ENCODE measurements around the gene OXSM.

The OXSM gene

GRCh38 chr3:25781145-25781757 lies 8.6 kb upstream of the OXSM start:
- Histone ChIP-seq H3K36me3 (ENCODE audit: control insufficient read depth, insufficient read depth, low read length) (peaks cover 14% of the 10 kb centered on the region), H3K4me1 (ENCODE audit: control insufficient read depth, insufficient read depth, low read length, poor library complexity, severe bottlenecking) (peaks cover 21% of the 10 kb centered on the region), H3K27me3 (replicated peaks; ENCODE audit: control insufficient read depth, insufficient read depth, low read length, poor library complexity, severe bottlenecking) (no peaks in the 10 kb centered on the region), H3K9me3 (ENCODE audit: control insufficient read depth, low read length) (no peaks in the 10 kb centered on the region), H3K4me3 (ENCODE audit: insufficient read depth, low read depth, low read length, poor library complexity, severe bottlenecking) (peak overlapping the region; percentile 85), H3K27ac (ENCODE audit: insufficient read depth, low read length, poor library complexity, severe bottlenecking) (no peak overlapping the region)
- DNase-seq = no peak

DNA sequence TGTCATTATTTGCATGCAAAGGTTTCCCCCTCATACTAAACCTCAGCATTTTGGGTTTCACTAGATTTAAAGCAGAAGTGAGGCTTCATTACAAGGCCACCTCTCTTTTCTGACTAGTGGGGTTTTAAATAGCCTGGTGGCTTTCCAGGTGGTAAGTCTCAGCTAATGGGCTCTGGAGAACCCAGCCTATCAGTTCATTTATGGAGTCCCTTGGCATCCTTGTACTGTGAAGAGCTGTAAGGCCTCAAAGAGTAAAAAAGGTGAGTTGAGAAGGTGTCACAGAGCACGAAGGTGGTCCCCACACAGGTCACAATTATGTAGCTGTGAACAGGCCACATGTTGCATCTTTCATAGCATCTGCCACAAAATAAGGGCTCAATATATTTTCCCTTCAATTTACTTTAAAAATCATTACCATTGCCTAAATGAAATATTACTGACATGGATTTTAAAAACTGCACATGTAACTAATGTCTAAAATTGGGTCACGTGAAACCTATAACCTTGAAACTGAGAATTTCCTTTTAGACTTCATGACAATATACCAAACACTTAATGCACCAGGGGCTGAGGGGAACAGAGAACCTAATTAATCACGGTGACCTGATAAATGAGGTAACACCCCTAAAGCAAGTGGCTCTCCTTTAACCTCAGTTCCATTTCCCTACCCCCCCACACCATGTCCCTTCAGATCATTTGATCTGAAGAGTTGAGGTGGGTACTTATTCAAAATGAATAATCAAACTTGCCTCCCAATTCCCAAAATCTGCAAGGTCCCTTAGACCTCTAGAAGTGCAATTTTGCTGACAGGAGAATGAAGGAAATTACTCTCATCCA lies 7.9 kb upstream of the OXSM start:
- Histone ChIP-seq H3K36me3 (ENCODE audit: control insufficient read depth, insufficient read depth, low read length) (peaks cover 9% of the 10 kb centered on the region), H3K4me1 (ENCODE audit: control insufficient read depth, insufficient read depth, low read length, poor library complexity, severe bottlenecking) (peaks cover 21% of the 10 kb centered on the region), H3K4me3 (ENCODE audit: insufficient read depth, low read depth, low read length, poor library complexity, severe bottlenecking) (peak overlapping the region; percentile 85), H3K27ac (ENCODE audit: insufficient read depth, low read length, poor library complexity, severe bottlenecking) (peak overlapping the region; percentile 78), H3K9me3 (ENCODE audit: control insufficient read depth, low read length) (no peaks in the 10 kb centered on the region), H3K27me3 (replicated peaks; ENCODE audit: control insufficient read depth, insufficient read depth, low read length, poor library complexity, severe bottlenecking) (no peaks in the 10 kb centered on the region)
- no peak for DNase-seq

DNA sequence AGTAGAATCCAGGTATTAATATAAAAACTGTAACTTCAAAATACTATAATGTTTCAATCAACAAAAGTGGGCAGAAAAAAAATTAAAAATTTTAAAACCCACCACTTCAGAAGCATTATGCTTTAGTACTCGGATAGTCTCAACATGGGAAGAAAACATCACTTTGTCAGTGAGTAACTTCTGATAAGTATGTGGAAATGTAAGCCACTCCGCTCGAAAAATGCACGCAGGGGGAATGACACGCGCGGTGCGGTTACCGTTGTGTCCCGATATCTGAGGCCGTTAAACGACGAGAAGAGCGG lies 7.3 kb upstream of the OXSM start:
- Histone ChIP-seq H3K4me1 (ENCODE audit: control insufficient read depth, insufficient read depth, low read length, poor library complexity, severe bottlenecking) (peaks cover 21% of the 10 kb centered on the region), H3K4me3 (ENCODE audit: insufficient read depth, low read depth, low read length, poor library complexity, severe bottlenecking) (peak overlapping the region; percentile 85), H3K36me3 (ENCODE audit: control insufficient read depth, insufficient read depth, low read length) (peaks cover 4% of the 10 kb centered on the region), H3K9me3 (ENCODE audit: control insufficient read depth, low read length) (no peaks in the 10 kb centered on the region), H3K27ac (ENCODE audit: insufficient read depth, low read length, poor library complexity, severe bottlenecking) (peak overlapping the region; percentile 78), H3K27me3 (replicated peaks; ENCODE audit: control insufficient read depth, insufficient read depth, low read length, poor library complexity, severe bottlenecking) (no peaks in the 10 kb centered on the region)
- DNase-seq = no peak

DNA sequence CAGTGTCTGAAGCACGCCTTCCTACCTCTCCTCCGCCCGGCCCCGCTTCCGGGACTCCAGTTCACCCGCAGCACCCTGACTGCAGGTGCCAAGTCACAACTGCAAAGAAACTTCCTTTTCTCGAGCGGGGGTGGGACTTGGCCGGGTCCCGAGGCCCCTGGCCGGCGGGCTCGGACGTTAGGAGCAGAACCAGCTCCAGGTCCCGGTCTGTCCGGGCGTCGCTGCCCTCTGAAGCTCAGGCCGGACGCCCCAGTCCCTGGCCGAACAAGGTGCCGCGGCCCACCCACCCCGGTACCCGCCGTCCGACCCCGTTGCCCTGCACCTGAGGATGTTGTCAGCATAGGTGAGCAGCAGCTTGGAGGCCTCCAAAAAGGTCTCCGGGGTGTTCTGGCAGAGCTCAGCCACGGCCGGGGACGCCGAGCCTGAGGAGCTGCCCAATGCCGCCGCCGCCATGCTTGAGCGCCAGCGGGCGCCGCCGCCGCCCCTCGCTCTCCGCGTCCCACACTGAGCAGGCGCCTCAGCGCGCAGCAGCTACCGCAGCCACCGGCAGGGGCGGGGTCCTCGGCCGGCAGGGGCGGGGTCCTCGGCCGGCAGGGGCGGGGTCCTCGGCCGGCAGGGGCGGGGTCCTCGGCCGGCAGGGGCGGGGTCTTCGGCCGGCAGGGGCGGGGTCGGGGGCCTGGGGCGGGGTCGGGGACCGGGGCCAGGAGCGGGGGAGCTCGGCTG lies 6.8 kb upstream of the OXSM start, which contains the start of gene NGLY1:
Gene NGLY1 (minus strand): TSS at position 506 of the 723 bp plus-strand sequence. CDS start 53 bp downstream, at position 453.
- H3K27me3 ChIP-seq (replicated peaks; ENCODE audit: control insufficient read depth, insufficient read depth, low read length, poor library complexity, severe bottlenecking) = no peaks in the 10 kb centered on the region
- peak; percentile 75 to 78 (median 76) for DNase-seq
- peak within 1 kb of the TSS; percentile 85 for H3K4me3 ChIP-seq (ENCODE audit: insufficient read depth, low read depth, low read length, poor library complexity, severe bottlenecking)
- H3K36me3 ChIP-seq (ENCODE audit: control insufficient read depth, insufficient read depth, low read length) = peaks cover 3% of the 10 kb centered on the region
- H3K27ac ChIP-seq (ENCODE audit: insufficient read depth, low read length, poor library complexity, severe bottlenecking) = peak within 1 kb of the TSS; percentile 78
- no peaks in the 10 kb centered on the region for H3K9me3 ChIP-seq (ENCODE audit: control insufficient read depth, low read length)
- peaks cover 21% of the 10 kb centered on the region for H3K4me1 ChIP-seq (ENCODE audit: control insufficient read depth, insufficient read depth, low read length, poor library complexity, severe bottlenecking)

DNA sequence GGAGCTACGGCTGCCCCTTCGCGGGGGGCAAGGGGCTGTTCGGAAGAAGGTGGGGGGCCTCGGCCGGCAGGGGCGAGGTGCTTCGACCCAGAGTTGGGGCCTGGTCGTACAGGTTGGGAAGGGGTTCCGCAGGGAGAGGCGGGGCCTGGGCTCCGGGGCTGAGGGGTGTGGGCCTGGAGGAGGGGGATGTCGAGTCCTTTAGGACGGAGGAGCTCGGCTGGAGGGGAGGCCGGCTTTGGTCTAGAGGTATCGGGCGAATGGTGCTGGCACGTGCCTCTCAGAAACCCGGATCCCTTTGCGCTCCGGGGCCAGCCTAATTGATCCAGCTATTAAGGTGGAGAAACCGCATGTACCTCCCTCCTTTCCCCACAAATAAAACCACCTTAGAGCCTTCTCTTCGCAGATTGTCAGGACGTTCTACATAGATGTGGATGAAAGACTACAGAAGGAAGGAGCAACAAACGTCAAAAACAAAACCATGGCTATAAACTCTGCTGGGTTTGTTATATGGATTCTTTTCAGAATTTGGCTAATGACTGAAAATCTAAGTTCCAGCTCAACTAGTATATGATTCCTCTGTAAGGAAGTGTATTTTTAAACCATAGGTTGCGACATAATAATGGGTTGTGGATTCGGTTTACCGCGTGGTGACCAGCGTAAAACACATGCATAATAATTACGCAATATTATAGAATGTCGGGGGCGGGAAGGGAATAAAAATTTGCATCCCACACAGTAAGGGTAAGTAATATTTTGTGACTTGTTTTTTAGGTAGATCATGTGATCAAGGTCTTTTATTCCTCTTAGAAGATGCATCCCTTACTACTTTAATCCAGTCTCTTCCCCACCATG lies 6.0 kb upstream of the OXSM start:
- Histone ChIP-seq H3K36me3 (ENCODE audit: control insufficient read depth, insufficient read depth, low read length) (no peaks in the 10 kb centered on the region), H3K4me3 (ENCODE audit: insufficient read depth, low read depth, low read length, poor library complexity, severe bottlenecking) (peak overlapping the region; percentile 75), H3K27ac (ENCODE audit: insufficient read depth, low read length, poor library complexity, severe bottlenecking) (peak overlapping the region; percentile 62), H3K27me3 (replicated peaks; ENCODE audit: control insufficient read depth, insufficient read depth, low read length, poor library complexity, severe bottlenecking) (no peaks in the 10 kb centered on the region), H3K9me3 (ENCODE audit: control insufficient read depth, low read length) (no peaks in the 10 kb centered on the region), H3K4me1 (ENCODE audit: control insufficient read depth, insufficient read depth, low read length, poor library complexity, severe bottlenecking) (peaks cover 21% of the 10 kb centered on the region)
- no peak for DNase-seq

GRCh38 chr3:25784971-25785370 lies 4.9 kb upstream of the OXSM start:
- Histone ChIP-seq H3K4me1 (ENCODE audit: control insufficient read depth, insufficient read depth, low read length, poor library complexity, severe bottlenecking) (peaks cover 21% of the 10 kb centered on the region), H3K27me3 (replicated peaks; ENCODE audit: control insufficient read depth, insufficient read depth, low read length, poor library complexity, severe bottlenecking) (no peaks in the 10 kb centered on the region), H3K27ac (ENCODE audit: insufficient read depth, low read length, poor library complexity, severe bottlenecking) (no peak overlapping the region), H3K9me3 (ENCODE audit: control insufficient read depth, low read length) (no peaks in the 10 kb centered on the region), H3K36me3 (ENCODE audit: control insufficient read depth, insufficient read depth, low read length) (no peaks in the 10 kb centered on the region), H3K4me3 (ENCODE audit: insufficient read depth, low read depth, low read length, poor library complexity, severe bottlenecking) (no peak overlapping the region)
- DNase-seq = no peak

- no peak for DNase-seq
- Histone ChIP-seq H3K4me1 (ENCODE audit: control insufficient read depth, insufficient read depth, low read length, poor library complexity, severe bottlenecking) (peaks cover 23% of the 10 kb centered on the region), H3K4me3 (ENCODE audit: insufficient read depth, low read depth, low read length, poor library complexity, severe bottlenecking) (no peak overlapping the region), H3K27me3 (replicated peaks; ENCODE audit: control insufficient read depth, insufficient read depth, low read length, poor library complexity, severe bottlenecking) (no peaks in the 10 kb centered on the region), H3K36me3 (ENCODE audit: control insufficient read depth, insufficient read depth, low read length) (no peaks in the 10 kb centered on the region), H3K9me3 (ENCODE audit: control insufficient read depth, low read length) (no peaks in the 10 kb centered on the region), H3K27ac (ENCODE audit: insufficient read depth, low read length, poor library complexity, severe bottlenecking) (no peak overlapping the region)
Observed at GRCh38 chr3:25785826-25786225, 4.1 kb upstream of the OXSM start.

DNA sequence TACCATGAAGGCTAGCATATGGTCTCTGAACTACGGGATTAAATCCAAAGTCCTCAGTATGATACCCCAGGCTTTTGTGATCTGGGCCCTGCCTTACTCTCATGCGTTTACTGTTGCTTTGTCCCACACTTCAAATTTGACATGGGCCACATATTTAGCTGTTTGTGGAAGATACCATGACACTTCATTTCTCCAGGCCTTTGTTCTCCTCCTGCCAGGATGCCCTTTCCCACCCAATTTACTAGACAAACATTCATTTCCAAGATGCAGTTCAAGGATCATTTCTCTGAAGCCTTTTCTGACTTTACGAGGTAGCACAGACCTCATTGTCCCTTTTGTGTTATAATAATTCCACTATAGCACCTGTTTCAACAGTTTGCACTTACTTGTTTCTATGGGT lies 2.2 kb upstream of the OXSM start:
- Histone ChIP-seq H3K27me3 (replicated peaks; ENCODE audit: control insufficient read depth, insufficient read depth, low read length, poor library complexity, severe bottlenecking) (no peaks in the 10 kb centered on the region), H3K27ac (ENCODE audit: insufficient read depth, low read length, poor library complexity, severe bottlenecking) (no peak overlapping the region)

GRCh38 chr3:25789209-25789595 lies 688 bp upstream of the OXSM start:
- DNase-seq = no peak
- H3K9me3 ChIP-seq (ENCODE audit: control insufficient read depth, low read length) = no peaks in the 10 kb centered on the region
- peak overlapping the region; percentile 68 for H3K4me3 ChIP-seq (ENCODE audit: insufficient read depth, low read depth, low read length, poor library complexity, severe bottlenecking)
- peaks cover 4% of the 10 kb centered on the region for H3K36me3 ChIP-seq (ENCODE audit: control insufficient read depth, insufficient read depth, low read length)
- H3K4me1 ChIP-seq (ENCODE audit: control insufficient read depth, insufficient read depth, low read length, poor library complexity, severe bottlenecking) = peaks cover 7% of the 10 kb centered on the region
- no peaks in the 10 kb centered on the region for H3K27me3 ChIP-seq (replicated peaks; ENCODE audit: control insufficient read depth, insufficient read depth, low read length, poor library complexity, severe bottlenecking)
- peak overlapping the region; percentile 90 for H3K27ac ChIP-seq (ENCODE audit: insufficient read depth, low read length, poor library complexity, severe bottlenecking)

More for the DNA sequence above, 2.2 kb upstream of the OXSM start:
- Histone ChIP-seq H3K4me3 (ENCODE audit: insufficient read depth, low read depth, low read length, poor library complexity, severe bottlenecking) (no peak overlapping the region), H3K9me3 (ENCODE audit: control insufficient read depth, low read length) (no peaks in the 10 kb centered on the region), H3K4me1 (ENCODE audit: control insufficient read depth, insufficient read depth, low read length, poor library complexity, severe bottlenecking) (peaks cover 12% of the 10 kb centered on the region), H3K36me3 (ENCODE audit: control insufficient read depth, insufficient read depth, low read length) (no peaks in the 10 kb centered on the region)
- no peak for DNase-seq
